H9 (cell line): Measurements from ENCODE around the gene CERCAM. TPM values are rescaled to one million over a fixed set of nuclear protein-coding genes. Genes with fewer than 3 reads are reported as not detected.

Experiments used
- DNase-seq: peaks from one replicate; pipeline ENCODE4 v3.0.0-alpha.2; 2017
- H2AFZ ChIP-seq: one replicate; pipeline ENCODE4 v1.6.1; 2013; ENCODE audit warnings: mild to moderate bottlenecking, low read length, control low read depth, moderate library complexity
- H2AK5ac ChIP-seq: 2 replicates; pipeline ENCODE4 v1.6.1; 2013; ENCODE audit warnings: low read length, control low read depth, mixed read lengths; ENCODE audit not compliant: insufficient read length
- H2BK120ac ChIP-seq: one replicate; pipeline ENCODE4 v1.6.1; 2013; ENCODE audit warnings: low read depth, mild to moderate bottlenecking, low read length, control low read depth, inconsistent platforms; ENCODE audit not compliant: poor library complexity, severe bottlenecking
- H2BK12ac ChIP-seq: 2 replicates; pipeline ENCODE4 v1.6.1; 2013; ENCODE audit warnings: low read length, control low read depth, mixed read lengths, low read depth; ENCODE audit not compliant: insufficient read length
- H2BK15ac ChIP-seq: 2 replicates; pipeline ENCODE4 v1.6.1; 2013; ENCODE audit warnings: low read depth, low read length, control low read depth
- H2BK20ac ChIP-seq: one replicate; pipeline ENCODE4 v1.6.1; 2013; ENCODE audit warnings: low read depth, mild to moderate bottlenecking, low read length, control low read depth, inconsistent platforms; ENCODE audit not compliant: poor library complexity, severe bottlenecking
- H2BK5ac ChIP-seq: 2 replicates; pipeline ENCODE4 v1.6.1; 2013; ENCODE audit warnings: low read length, control low read depth, mixed read lengths; ENCODE audit not compliant: insufficient read length
- H3K14ac ChIP-seq: 2 replicates; pipeline ENCODE4 v1.6.1; 2013; ENCODE audit warnings: low read length, control low read depth; ENCODE audit not compliant: insufficient read depth
- H3K18ac ChIP-seq: 2 replicates; pipeline ENCODE4 v1.6.1; 2013; ENCODE audit warnings: low read depth, mild to moderate bottlenecking, mixed read lengths, low read length, control low read depth; ENCODE audit not compliant: insufficient read length
- H3K23ac ChIP-seq: 2 replicates; pipeline ENCODE4 v1.6.1; 2013; ENCODE audit warnings: low read length, control low read depth, mixed read lengths, low read depth; ENCODE audit not compliant: insufficient read length
- H3K23me2 ChIP-seq: 2 replicates; pipeline ENCODE4 v1.6.1; 2013; ENCODE audit warnings: low read depth, mild to moderate bottlenecking, mixed read lengths, low read length, control low read depth; ENCODE audit not compliant: insufficient read length, poor library complexity, severe bottlenecking
- H3K27ac ChIP-seq: 2 replicates; pipeline ENCODE4 v1.5.1; 2013; ENCODE audit warnings: low read length, control low read depth, mixed read lengths, low read depth; ENCODE audit not compliant: insufficient read length
- H3K27me3 ChIP-seq: 2 replicates; pipeline ENCODE4 v1.6.1; 2013; ENCODE audit warnings: low read length, control low read depth, inconsistent platforms; ENCODE audit not compliant: insufficient read depth
- H3K4ac ChIP-seq: 2 replicates; pipeline ENCODE4 v1.6.1; 2013; ENCODE audit warnings: low read depth, mild to moderate bottlenecking, control low read depth, inconsistent platforms, low read length, moderate library complexity
- H3K4me1 ChIP-seq: 2 replicates; pipeline ENCODE4 v1.6.1; 2013; ENCODE audit warnings: low read length, control low read depth, inconsistent platforms; ENCODE audit not compliant: insufficient read depth
- H3K4me2 ChIP-seq: 2 replicates; pipeline ENCODE4 v1.6.1; 2013; ENCODE audit warnings: low read length, control low read depth, mixed read lengths; ENCODE audit not compliant: insufficient read length, insufficient read depth
- H3K56ac ChIP-seq: 2 replicates; pipeline ENCODE4 v1.6.1; 2013; ENCODE audit warnings: low read depth, mild to moderate bottlenecking, mixed read lengths, low read length, control low read depth; ENCODE audit not compliant: insufficient read length
- H3K79me1 ChIP-seq: 2 replicates; pipeline ENCODE4 v1.6.1; 2013; ENCODE audit warnings: low read depth, mild to moderate bottlenecking, moderate library complexity, low read length, control low read depth, inconsistent platforms; ENCODE audit not compliant: insufficient read depth, poor library complexity, severe bottlenecking
- H3K79me2 ChIP-seq: 2 replicates; pipeline ENCODE4 v1.6.1; 2013; ENCODE audit warnings: low read length, control low read depth, inconsistent platforms; ENCODE audit not compliant: insufficient read depth
- H3K9ac ChIP-seq: 2 replicates; pipeline ENCODE4 v1.6.1; 2013; ENCODE audit warnings: low read length, control low read depth, mixed read lengths; ENCODE audit not compliant: insufficient read length; ENCODE audit errors: extremely low read depth
- H3K9me3 ChIP-seq: one replicate; pipeline ENCODE4 v1.6.1; 2013; ENCODE audit warnings: low read depth, low read length, inconsistent platforms; ENCODE audit not compliant: control insufficient read depth
- H3T11ph ChIP-seq: one replicate; pipeline ENCODE4 v1.6.1; 2013; ENCODE audit warnings: mild to moderate bottlenecking, low read length, control low read depth, inconsistent platforms
- H4K20me1 ChIP-seq: one replicate; pipeline ENCODE4 v1.6.1; 2013; ENCODE audit not compliant: control insufficient read depth, insufficient read length, insufficient read depth
- H4K5ac ChIP-seq: 2 replicates; pipeline ENCODE4 v1.6.1; 2013; ENCODE audit warnings: low read depth, mild to moderate bottlenecking, mixed read lengths, low read length, control low read depth; ENCODE audit not compliant: insufficient read length
- H4K8ac ChIP-seq: replicated peaks from 2 replicates; pipeline ENCODE4 v1.6.1; 2013; ENCODE audit warnings: low read length, control low read depth, mixed read lengths, low read depth; ENCODE audit not compliant: insufficient read length
- H4K91ac ChIP-seq: 2 replicates; pipeline ENCODE4 v1.6.1; 2013; ENCODE audit warnings: low read depth, mild to moderate bottlenecking, moderate library complexity, mixed read lengths, low read length, control low read depth; ENCODE audit not compliant: insufficient read length
- H3K27ac Mint-ChIP-seq, 3 experiments: 2 replicates in 2 of 3; 3 replicates in 1 of 3; pipeline ENCODE4 v1.8.0; 2020 to 2021; ENCODE audit warnings: mixed read lengths in 3 of 3, mild to moderate bottlenecking in 1 of 3, moderate library complexity in 1 of 3
- H3K27me3 Mint-ChIP-seq: 2 replicates; pipeline ENCODE4 v1.8.0; 2021; ENCODE audit warnings: low read depth, mild to moderate bottlenecking, moderate library complexity, mixed read lengths
- H3K36me3 Mint-ChIP-seq, 3 experiments: 2 replicates in 2 of 3; 3 replicates in 1 of 3; pipeline ENCODE4 v1.8.0; 2020 to 2021; ENCODE audit warnings: low read depth in 3 of 3, mixed read lengths in 3 of 3; ENCODE audit not compliant: insufficient read depth in 1 of 3
- H3K4me1 Mint-ChIP-seq, 2 experiments: 2 replicates each; pipeline ENCODE4 v1.8.0; 2020; ENCODE audit warnings: mixed read lengths in 2 of 2
- H3K4me3 Mint-ChIP-seq, 2 experiments: 2 replicates in 1 of 2; 3 replicates in 1 of 2; pipeline ENCODE4 v1.8.0; 2020 to 2021; ENCODE audit warnings: mild to moderate bottlenecking in 2 of 2, mixed read lengths in 2 of 2, moderate library complexity in 1 of 2
- H3K9me3 Mint-ChIP-seq, 2 experiments: 2 replicates in 1 of 2; 3 replicates in 1 of 2; pipeline ENCODE4 v1.8.0; 2020; ENCODE audit warnings: mild to moderate bottlenecking in 2 of 2, mixed read lengths in 2 of 2, moderate library complexity in 1 of 2
- WGBS: extraction: QIAGEN DNeasy Blood & Tissue Kit; methylation state at CpG from one replicate; pipeline ENCODE4 v1.1.7; 2013; ENCODE audit warnings: missing lambda C conversion rate, low lambda C conversion rate, mixed read lengths; ENCODE audit not compliant: insufficient read length; ENCODE audit errors: extremely low coverage; 5-methylcytosine and 5-hydroxymethylcytosine counted together
- total RNA-seq: library from RNA; stranded (reverse); gene quantifications from 2 replicates; pipeline ENCODE4 v1.2.1, GENCODE V29; 2021
- TF ChIP-seq, protein P1 (sequence below): fragments of 200-600 bp; sonication (generic); conservative IDR thresholded peaks from 3 replicates; pipeline ENCODE4 v1.8.0; 2021; ENCODE audit warnings: antibody characterized with exemption, mild to moderate bottlenecking

CERCAM gene
- total RNA-seq, 1 experiment from 2014 or later = 5.4 TPM

- no peak overlapping the region for H3K56ac ChIP-seq
- no peaks in the 10 kb centered on the region for H3K27me3 ChIP-seq
- Mint-ChIP-seq H3K27me3 (no peaks in the 10 kb centered on the region), H3K4me3 (no peak overlapping the region), H3K9me3 (no peaks in the 10 kb centered on the region), H3K36me3 (peaks cover 5 to 50% (median 20%) of the 10 kb centered on the region in 3 experiments; a peak in 6 of 7 replicates), H3K4me1 (peaks cover 3 to 12% of the 10 kb centered on the region in 2 experiments), H3K27ac (no peak overlapping the region; a peak in 1 of 7 replicates)
- H4K20me1 ChIP-seq = no peaks in the 10 kb centered on the region
- H3K4me1 ChIP-seq = no peaks in the 10 kb centered on the region
- H3K79me1 ChIP-seq = no peaks in the 10 kb centered on the region
- no peak overlapping the region for H2BK15ac ChIP-seq
- no peak overlapping the region for H4K8ac ChIP-seq
- no peak overlapping the region for H3K27ac ChIP-seq
- no peak overlapping the region for H4K91ac ChIP-seq
- H3K18ac ChIP-seq = no peak overlapping the region
- no peak overlapping the region for H4K5ac ChIP-seq
- no peak overlapping the region for H3T11ph ChIP-seq
- no peak overlapping the region for H2BK12ac ChIP-seq
- H3K9me3 ChIP-seq = no peaks in the 10 kb centered on the region
- no peak overlapping the region for H3K4ac ChIP-seq
- no peaks in the 10 kb centered on the region for H3K79me2 ChIP-seq
- no peak overlapping the region for H3K23ac ChIP-seq
- no CpG with 5 or more reads among the region's 7 CpGs for WGBS
- H3K4me2 ChIP-seq = no peak overlapping the region
- no peak overlapping the region for H2BK120ac ChIP-seq
- H3K23me2 ChIP-seq = no peaks in the 10 kb centered on the region
- H3K14ac ChIP-seq = no peak overlapping the region
- no peak overlapping the region for H2BK20ac ChIP-seq
- no peak overlapping the region for H3K9ac ChIP-seq
- no peak overlapping the region for H2AFZ ChIP-seq
- no peak overlapping the region for H2AK5ac ChIP-seq
- H2BK5ac ChIP-seq = no peak overlapping the region
- TF ChIP-seq, protein P1, sequence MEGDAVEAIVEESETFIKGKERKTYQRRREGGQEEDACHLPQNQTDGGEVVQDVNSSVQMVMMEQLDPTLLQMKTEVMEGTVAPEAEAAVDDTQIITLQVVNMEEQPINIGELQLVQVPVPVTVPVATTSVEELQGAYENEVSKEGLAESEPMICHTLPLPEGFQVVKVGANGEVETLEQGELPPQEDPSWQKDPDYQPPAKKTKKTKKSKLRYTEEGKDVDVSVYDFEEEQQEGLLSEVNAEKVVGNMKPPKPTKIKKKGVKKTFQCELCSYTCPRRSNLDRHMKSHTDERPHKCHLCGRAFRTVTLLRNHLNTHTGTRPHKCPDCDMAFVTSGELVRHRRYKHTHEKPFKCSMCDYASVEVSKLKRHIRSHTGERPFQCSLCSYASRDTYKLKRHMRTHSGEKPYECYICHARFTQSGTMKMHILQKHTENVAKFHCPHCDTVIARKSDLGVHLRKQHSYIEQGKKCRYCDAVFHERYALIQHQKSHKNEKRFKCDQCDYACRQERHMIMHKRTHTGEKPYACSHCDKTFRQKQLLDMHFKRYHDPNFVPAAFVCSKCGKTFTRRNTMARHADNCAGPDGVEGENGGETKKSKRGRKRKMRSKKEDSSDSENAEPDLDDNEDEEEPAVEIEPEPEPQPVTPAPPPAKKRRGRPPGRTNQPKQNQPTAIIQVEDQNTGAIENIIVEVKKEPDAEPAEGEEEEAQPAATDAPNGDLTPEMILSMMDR = no peak
- no peak for DNase-seq
Observed at GRCh38 chr9:128482186-128482585, 61.5 kb downstream of the CERCAM start.
